ENCODE results near the gene ATP2C1. TPM values are rescaled to one million over a fixed set of nuclear protein-coding genes. Genes with fewer than 3 reads are reported as not detected.

The ATP2C1 gene
- total and polyA plus RNA-seq, 9 of the 15 experiments (the other 6 are each of a cell fraction or from before 2014, with no cell fraction given) = 10.0 to 53.5 (median 27.9) TPM

- TF ChIP-seq CBX8 (IDR thresholded peaks at IDR 0.05; ENCODE audit: borderline replicate concordance, extremely low read depth, low read depth, low read length, poor library complexity, severe bottlenecking) (no peak), SNRNP70 (optimal IDR thresholded peaks at IDR 0.05; ENCODE audit: low read depth, low read length) (no peak), ATF2 (CRISPR knock-in tag; IDR thresholded peaks at IDR 0.05) (no peak)
These were observed 96.4 kb downstream of the ATP2C1 start (continued) for GRCh38 chr3:130990282-130990681.

GRCh38 chr3:130991126-130991525, 97.2 kb downstream of the ATP2C1 start:
- no peaks in the 10 kb centered on the region for H4K20me1 ChIP-seq (replicated peaks; ENCODE audit: control insufficient read depth, insufficient read depth, low read length)
- H3K4me1 ChIP-seq (replicated peaks in 1 of 2; ENCODE audit: control insufficient read depth in 2 of 2, insufficient read depth in 2 of 2, low read length in 2 of 2) = no peaks in the 10 kb centered on the region
- peaks cover 21% of the 10 kb centered on the region; the same call in 2 of the 3 replicates for H3K36me3 ChIP-seq (ENCODE audit: control insufficient read depth, insufficient read depth, low read length)
- no peaks in the 10 kb centered on the region for H3K9me3 ChIP-seq (replicated peaks; ENCODE audit: control insufficient read depth, insufficient read depth, low read depth, low read length)
- no peak overlapping the region for H3K4me3 ChIP-seq
- DNase-seq (ENCODE audit: extremely low read depth in 1 of 4, low spot score in 3 of 4) (no peak), ATAC-seq (no peak), FAIRE-seq (no peak)
- POLR2A ChIA-PET = no interaction called here
- H3K27ac ChIP-seq (ENCODE audit: extremely low read depth, low read depth, low read length) = no peak overlapping the region
- WGBS (ENCODE audit: insufficient coverage, low coverage, missing lambda C conversion rate) = 69% methylated on average over 2 of the region's 5 CpGs
- CTCF ChIA-PET (ENCODE audit: low intra/inter-chr PET ratio) = no interaction called here
- no peaks in the 10 kb centered on the region for H3K27me3 ChIP-seq (ENCODE audit: control insufficient read depth in 2 of 2, insufficient read depth in 2 of 2, low read length in 2 of 2)
- no peak overlapping the region for H3K4me2 ChIP-seq (ENCODE audit: insufficient read depth, low read length)
- intact Hi-C loops (cut with micrococcal nuclease) (no loop called here), in situ Hi-C loops (cut with MboI) (no loop called here)
- BruUV-seq (replicated peaks) = no TSS peak
- no peaks in the 10 kb centered on the region for H3K9me1 ChIP-seq (ENCODE audit: control insufficient read depth, insufficient read depth, low read length)
- H3K9ac ChIP-seq (ENCODE audit: insufficient read depth in 1 of 2, low read depth in 2 of 2, low read length in 2 of 2) = no peak overlapping the region
- H3K79me2 ChIP-seq (ENCODE audit: control insufficient read depth, insufficient read depth, low read length) = no peaks in the 10 kb centered on the region
- H2AFZ ChIP-seq (ENCODE audit: low read depth, low read length) = no peak overlapping the region
- TF ChIP-seq PHB2 (IDR thresholded peaks at IDR 0.05; ENCODE audit: low read depth) = no peak
- TF ChIP-seq ARID3B (CRISPR knock-in tag; IDR thresholded peaks at IDR 0.05; ENCODE audit: borderline replicate concordance) = no peak
- TF ChIP-seq GABPB1 (CRISPR knock-in tag; IDR thresholded peaks at IDR 0.05) = no peak
- no peak for TF ChIP-seq CTCF (IDR thresholded peaks at IDR 0.05 in 2 of 3, conservative IDR thresholded peaks at IDR 0.05 in 1 of 3; ENCODE audit: insufficient read depth in 2 of 3, low read depth in 1 of 3, low read length in 3 of 3)
- no peak for TF ChIP-seq HMG20A (CRISPR knock-in tag; conservative IDR thresholded peaks at IDR 0.05)
- TF ChIP-seq CBX8 (IDR thresholded peaks at IDR 0.05; ENCODE audit: borderline replicate concordance, extremely low read depth, low read depth, low read length, poor library complexity, severe bottlenecking) = no peak
- no peak for TF ChIP-seq ZNF507 (tag; conservative IDR thresholded peaks at IDR 0.05)
- TF ChIP-seq ZNF785 (CRISPR knock-in tag; IDR thresholded peaks at IDR 0.05) = no peak
- no peak for TF ChIP-seq TAL1 (IDR thresholded peaks at IDR 0.05)
- no peak for TF ChIP-seq MCM3 (IDR thresholded peaks at IDR 0.05)
- no peak for TF ChIP-seq CEBPG (CRISPR knock-in tag; IDR thresholded peaks at IDR 0.05)
- no peak for TF ChIP-seq CEBPG (tag; conservative IDR thresholded peaks at IDR 0.05 in 1 of 2, IDR thresholded peaks at IDR 0.05 in 1 of 2)
- no peak for TF ChIP-seq PPARD (CRISPR knock-in tag; IDR thresholded peaks at IDR 0.05)
- no peak for TF ChIP-seq ZNF232 (CRISPR knock-in tag; IDR thresholded peaks at IDR 0.05)
